Transverse colon (tissue), 4 donors: Measurements from ENCODE around the gene C2orf49. TPM values are rescaled to one million over a fixed set of nuclear protein-coding genes. Genes with fewer than 3 reads are reported as not detected.

Experiments
- DNase-seq: peaks from one replicate; pipeline ENCODE4 v3.0.0-alpha.2; 2019
- H3K27ac ChIP-seq, 4 donors: fragments of 200-600 bp; sonication (generic); 2 replicates each; pipeline ENCODE4 v1.5.1; 2016 to 2018; ENCODE audit warnings: inconsistent platforms in 4 of 4
- H3K27me3 ChIP-seq: fragments of 200-600 bp; sonication (generic); 2 replicates; pipeline ENCODE4 v1.5.1; 2017; ENCODE audit warnings: inconsistent platforms
- H3K36me3 ChIP-seq, 4 donors: fragments of 200-600 bp; sonication (generic); 2 replicates each; pipeline ENCODE4 v1.5.1; 2017 to 2019; ENCODE audit warnings: inconsistent platforms in 4 of 4
- H3K4me1 ChIP-seq, 4 donors: fragments of 200-600 bp; sonication (generic); 2 replicates each; pipeline ENCODE4 v1.5.1; 2017 to 2020; ENCODE audit warnings: inconsistent platforms in 4 of 4
- H3K4me3 ChIP-seq, 4 donors: fragments of 200-600 bp; sonication (generic); 1 replicate in 1 of 4; 2 replicates in 3 of 4; pipeline versions ENCODE4 v1.5.1 to v1.6.1; 2017 to 2019; ENCODE audit warnings: inconsistent platforms in 4 of 4
- H3K9me3 ChIP-seq, 2 donors: fragments of 200-600 bp; sonication (generic); 2 replicates each; pipeline ENCODE4 v1.5.1; 2017 to 2019; ENCODE audit warnings: inconsistent platforms in 2 of 2
- EP300 ChIP-seq: sonication (generic); formaldehyde crosslinking; IDR thresholded peaks from one replicate; pipeline ENCODE4 v1.6.1; 2017; ENCODE audit warnings: antibody characterized with exemption, low read depth
- POLR2A ChIP-seq: fragments of 450-650 bp; IDR thresholded peaks from one replicate; pipeline ENCODE4 v1.6.1; 2016; ENCODE audit warnings: antibody characterized with exemption, mild to moderate bottlenecking, moderate library complexity
- POLR2AphosphoS5 ChIP-seq, 3 donors: sonication (generic); formaldehyde crosslinking; IDR thresholded peaks; one replicate each; pipeline ENCODE4 v1.6.1; 2016; ENCODE audit warnings: antibody characterized with exemption in 3 of 3
- WGBS, 2 donors: methylation state at CpG; one replicate each; pipeline ENCODE4 v1.1.5; 2018; ENCODE audit warnings: low coverage in 1 of 2; 5-methylcytosine and 5-hydroxymethylcytosine counted together
- in situ Hi-C, 4 donors: fragments of 200-750 bp; cut with MboI; loops; one replicate each; pipeline versions ENCODE4 v1.15.0 to v1.15.1; 2017; ENCODE audit warnings: low sequenced_read_pairs in 3 of 4, low pct_ligation_motif_present in 1 of 4, low pct_unique_long_range_greater_than_20kb in 1 of 4
- intact Hi-C: fragments of 100-400 bp; cut with DNase I; formaldehyde crosslinking; loops from one replicate; pipeline ENCODE4 v1.15.1; 2023; ENCODE audit warnings: low total_unique reads
- total RNA-seq, 4 donors: library from RNA; depleted of rRNA; stranded (reverse); fragments of >200 nt; gene quantifications; one replicate each; pipeline ENCODE4 v1.1.0, GENCODE V29; 2016
- TF ChIP-seq, protein P1 (sequence below), 5 experiments: fragments of 200-600 bp in 3 of 5; fragments of 450-650 bp in 2 of 5; sonication (generic) in 3 of 5; IDR thresholded peaks; 1 replicate in 2 of 5; 2 replicates in 3 of 5; pipeline ENCODE4 v1.5.1; 2016 to 2017; ENCODE audit warnings: antibody characterized with exemption in 5 of 5, inconsistent platforms in 3 of 5, mild to moderate bottlenecking in 2 of 5, moderate library complexity in 1 of 5

Gene C2orf49
- total RNA-seq, 4 donors from 2014 or later, result 1.8 to 17.6 (median 14.5) TPM

DNA sequence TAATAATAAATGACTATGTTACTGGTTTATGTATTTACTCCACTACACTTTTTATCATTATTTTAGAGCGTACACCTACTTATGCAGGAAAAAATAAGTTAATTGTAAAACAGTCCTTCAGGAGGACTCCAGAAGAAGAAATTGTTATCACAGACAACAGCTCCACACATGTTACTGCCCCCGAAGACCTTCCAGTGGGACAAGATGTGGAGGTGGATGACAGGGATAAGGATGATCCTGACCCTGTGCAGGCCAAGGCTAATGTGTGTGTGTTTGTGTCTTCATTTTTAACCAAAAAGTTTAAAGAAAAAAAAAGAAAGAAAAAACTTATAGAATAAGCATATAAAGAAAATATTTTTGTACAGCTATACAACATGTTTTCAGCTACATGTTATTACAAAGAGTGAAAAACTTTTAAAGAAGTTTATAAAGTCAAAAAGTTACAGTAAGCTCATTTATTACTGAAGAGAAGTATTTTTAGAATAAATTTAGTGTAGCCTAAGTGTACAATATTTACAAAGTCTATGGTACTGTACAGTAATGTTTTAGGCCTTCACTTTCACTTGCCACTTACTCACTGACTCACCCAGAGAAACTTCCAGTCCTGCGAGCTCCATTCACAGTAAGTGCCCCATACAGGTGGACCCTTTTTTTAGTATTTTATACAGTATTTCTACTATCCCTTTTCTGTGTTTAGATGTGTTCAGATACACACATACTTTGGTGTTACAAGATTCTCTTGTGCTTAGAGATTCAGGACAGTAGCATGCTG, 15.3 kb upstream of the C2orf49 start:
- Histone ChIP-seq H3K4me1 (peaks cover 0 to 8% (median 0%) of the 10 kb centered on the region in 4 donors), H3K27ac (no peak overlapping the region), H3K9me3 (no peaks in the 10 kb centered on the region), H3K4me3 (no peak overlapping the region), H3K36me3 (no peaks in the 10 kb centered on the region), H3K27me3 (no peaks in the 10 kb centered on the region)
- no peak for TF ChIP-seq POLR2A
- TF ChIP-seq, protein P1, sequence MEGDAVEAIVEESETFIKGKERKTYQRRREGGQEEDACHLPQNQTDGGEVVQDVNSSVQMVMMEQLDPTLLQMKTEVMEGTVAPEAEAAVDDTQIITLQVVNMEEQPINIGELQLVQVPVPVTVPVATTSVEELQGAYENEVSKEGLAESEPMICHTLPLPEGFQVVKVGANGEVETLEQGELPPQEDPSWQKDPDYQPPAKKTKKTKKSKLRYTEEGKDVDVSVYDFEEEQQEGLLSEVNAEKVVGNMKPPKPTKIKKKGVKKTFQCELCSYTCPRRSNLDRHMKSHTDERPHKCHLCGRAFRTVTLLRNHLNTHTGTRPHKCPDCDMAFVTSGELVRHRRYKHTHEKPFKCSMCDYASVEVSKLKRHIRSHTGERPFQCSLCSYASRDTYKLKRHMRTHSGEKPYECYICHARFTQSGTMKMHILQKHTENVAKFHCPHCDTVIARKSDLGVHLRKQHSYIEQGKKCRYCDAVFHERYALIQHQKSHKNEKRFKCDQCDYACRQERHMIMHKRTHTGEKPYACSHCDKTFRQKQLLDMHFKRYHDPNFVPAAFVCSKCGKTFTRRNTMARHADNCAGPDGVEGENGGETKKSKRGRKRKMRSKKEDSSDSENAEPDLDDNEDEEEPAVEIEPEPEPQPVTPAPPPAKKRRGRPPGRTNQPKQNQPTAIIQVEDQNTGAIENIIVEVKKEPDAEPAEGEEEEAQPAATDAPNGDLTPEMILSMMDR (IDR thresholded peaks at IDR 0.05), result no peak
- TF ChIP-seq POLR2AphosphoS5 (IDR thresholded peaks at IDR 0.05), result no peak
- no peak for TF ChIP-seq EP300
- intact Hi-C loops (no loop called here), in situ Hi-C loops (no loop called here)
- DNase-seq, result no peak
- WGBS, 2 donors, result 74 to 85% methylated on average over 3 of the region's 3 CpGs

DNA sequence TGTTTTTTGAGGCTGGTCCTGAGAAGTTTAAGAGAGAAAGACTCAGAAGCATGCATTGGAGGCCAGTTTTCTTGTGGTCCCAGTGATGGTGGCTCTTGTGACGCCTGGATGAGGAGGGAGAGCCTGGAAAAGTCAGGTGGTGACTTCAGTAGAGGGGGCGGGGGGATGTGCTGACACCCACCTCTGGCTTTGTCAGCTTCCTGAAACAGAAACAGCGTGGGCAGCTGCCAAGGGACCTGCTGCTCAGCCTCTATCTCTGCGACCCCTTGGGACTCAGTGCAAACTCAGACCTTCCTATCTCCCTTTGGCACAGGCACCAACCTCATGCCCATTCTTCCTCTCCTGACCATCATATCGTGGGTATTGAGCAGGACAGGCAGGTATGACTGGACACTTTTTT, 14.2 kb upstream of the C2orf49 start:
- Histone ChIP-seq H3K4me3 (no peak overlapping the region), H3K27ac (no peak overlapping the region), H3K27me3 (no peaks in the 10 kb centered on the region), H3K36me3 (no peaks in the 10 kb centered on the region), H3K9me3 (no peaks in the 10 kb centered on the region), H3K4me1 (peaks cover 0 to 10% (median 1%) of the 10 kb centered on the region in 4 donors)
- 74% methylated on average over 5 of the region's 5 CpGs; no CpG with 5 or more reads in 1 of the 2 donors for WGBS, 2 donors
- TF ChIP-seq, protein P1 (IDR thresholded peaks at IDR 0.05), result no peak
- no peak for TF ChIP-seq EP300
- no peak for TF ChIP-seq POLR2A
- TF ChIP-seq POLR2AphosphoS5 (IDR thresholded peaks at IDR 0.05), result no peak
- in situ Hi-C loops, result no loop called here
- intact Hi-C loops, result no loop called here
- no peak for DNase-seq

DNA sequence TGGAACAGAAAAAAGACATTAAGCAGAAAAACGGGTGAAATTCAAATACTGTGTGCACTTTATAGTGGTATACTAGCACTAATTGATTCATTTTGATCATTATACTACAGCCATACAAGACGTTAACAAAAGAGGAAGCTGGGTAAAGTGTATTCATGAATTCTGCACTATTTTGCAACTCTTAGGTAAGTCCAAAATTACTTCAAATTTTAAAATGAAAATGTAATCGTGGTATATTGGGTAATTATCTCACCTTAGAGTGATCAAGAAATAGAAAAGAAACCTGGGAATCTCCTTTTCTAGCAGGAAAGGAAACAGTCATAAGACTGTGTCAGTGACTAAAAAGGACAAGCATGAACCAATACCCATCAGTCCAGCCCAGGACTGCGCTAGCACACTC, 13.2 kb upstream of the C2orf49 start:
- Histone ChIP-seq H3K27ac (no peak overlapping the region), H3K36me3 (no peaks in the 10 kb centered on the region), H3K27me3 (no peaks in the 10 kb centered on the region), H3K9me3 (no peaks in the 10 kb centered on the region), H3K4me1 (peaks cover 5 to 18% (median 8%) of the 10 kb centered on the region in 4 donors), H3K4me3 (no peak overlapping the region)
- intact Hi-C loops (no loop called here), in situ Hi-C loops (no loop called here)
- 71 to 76% methylated on average over 4 of the region's 4 CpGs for WGBS, 2 donors
- DNase-seq, result no peak
- TF ChIP-seq, protein P1 (IDR thresholded peaks at IDR 0.05), result no peak
- no peak for TF ChIP-seq POLR2A
- TF ChIP-seq POLR2AphosphoS5 (IDR thresholded peaks at IDR 0.05), result no peak
- TF ChIP-seq EP300, result no peak

DNA sequence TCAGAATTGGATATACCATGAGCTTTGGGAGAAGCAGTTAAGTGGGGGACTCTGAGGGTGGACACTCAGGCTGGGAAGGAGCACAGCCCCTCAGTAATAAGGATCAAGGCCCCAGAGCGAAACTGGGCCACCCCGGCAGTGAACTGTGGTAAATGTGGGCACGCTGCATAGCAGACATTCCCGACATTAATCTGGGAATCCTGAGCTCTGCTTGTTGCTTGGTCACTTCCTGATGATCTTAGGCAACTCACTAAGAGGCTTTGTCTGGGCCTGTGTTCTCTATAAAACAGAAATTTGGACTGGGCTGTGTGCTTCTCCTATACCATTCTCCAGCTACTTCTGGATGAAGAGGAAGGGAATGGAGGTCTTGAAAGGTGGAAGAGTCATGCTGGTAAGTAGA, 12.6 kb upstream of the C2orf49 start:
- no peak overlapping the region for H3K27ac ChIP-seq
- no peak for DNase-seq
- intact Hi-C loops, result no loop called here
- no peaks in the 10 kb centered on the region for H3K9me3 ChIP-seq
- no peak overlapping the region for H3K4me3 ChIP-seq
- in situ Hi-C loops, result no loop called here
- WGBS, 2 donors, result 77% methylated on average over 4 of the region's 4 CpGs; no CpG with 5 or more reads in 1 of the 2 donors
- no peaks in the 10 kb centered on the region for H3K36me3 ChIP-seq
- no peaks in the 10 kb centered on the region for H3K27me3 ChIP-seq
- TF ChIP-seq, protein P1 (IDR thresholded peaks at IDR 0.05), result no peak
- TF ChIP-seq POLR2A (no peak), POLR2AphosphoS5 (IDR thresholded peaks at IDR 0.05) (no peak), EP300 (no peak)
- H3K4me1 ChIP-seq, result peaks cover 5 to 18% (median 8%) of the 10 kb centered on the region in 4 donors
